Measurements from ENCODE around the gene GCHFR.

The GCHFR gene

DNA sequence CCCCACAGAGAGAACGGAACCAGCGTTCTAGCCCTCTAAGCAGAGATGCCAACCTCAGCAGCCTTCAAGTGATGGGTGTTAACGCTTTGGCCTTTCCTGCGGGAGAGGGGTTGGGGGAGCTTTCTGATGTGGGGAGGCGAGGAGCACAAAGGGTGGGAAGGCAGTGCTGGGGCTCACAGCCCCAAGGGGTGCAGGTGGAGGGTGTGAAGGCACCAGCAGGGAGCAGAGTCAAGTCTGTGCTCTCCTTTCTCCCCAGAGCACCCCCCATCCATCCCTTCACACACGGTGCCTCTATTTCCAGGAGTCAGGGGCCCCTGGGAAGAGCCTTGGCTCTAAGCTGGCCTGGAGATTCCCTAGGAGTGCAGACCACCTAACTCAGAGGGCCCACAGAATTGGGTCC, 10.0 kb downstream of the GCHFR start:
- no peak overlapping the region for H3K4me3 ChIP-seq (replicated peaks; ENCODE audit: low read depth, low read length)
- TF ChIP-seq CTCF (IDR thresholded peaks at IDR 0.05; ENCODE audit: low read depth, low read length, missing control alignments): no peak
- no peak for DNase-seq (ENCODE audit: extremely low read depth, low read depth)

- no peak overlapping the region for H3K4me3 ChIP-seq (replicated peaks; ENCODE audit: low read depth, low read length)
- TF ChIP-seq CTCF (IDR thresholded peaks at IDR 0.05; ENCODE audit: low read depth, low read length, missing control alignments): no peak
- DNase-seq (ENCODE audit: extremely low read depth, low read depth): no peak
Measured at GRCh38 chr15:40775007-40775406, 11.1 kb downstream of the GCHFR start.

DNA sequence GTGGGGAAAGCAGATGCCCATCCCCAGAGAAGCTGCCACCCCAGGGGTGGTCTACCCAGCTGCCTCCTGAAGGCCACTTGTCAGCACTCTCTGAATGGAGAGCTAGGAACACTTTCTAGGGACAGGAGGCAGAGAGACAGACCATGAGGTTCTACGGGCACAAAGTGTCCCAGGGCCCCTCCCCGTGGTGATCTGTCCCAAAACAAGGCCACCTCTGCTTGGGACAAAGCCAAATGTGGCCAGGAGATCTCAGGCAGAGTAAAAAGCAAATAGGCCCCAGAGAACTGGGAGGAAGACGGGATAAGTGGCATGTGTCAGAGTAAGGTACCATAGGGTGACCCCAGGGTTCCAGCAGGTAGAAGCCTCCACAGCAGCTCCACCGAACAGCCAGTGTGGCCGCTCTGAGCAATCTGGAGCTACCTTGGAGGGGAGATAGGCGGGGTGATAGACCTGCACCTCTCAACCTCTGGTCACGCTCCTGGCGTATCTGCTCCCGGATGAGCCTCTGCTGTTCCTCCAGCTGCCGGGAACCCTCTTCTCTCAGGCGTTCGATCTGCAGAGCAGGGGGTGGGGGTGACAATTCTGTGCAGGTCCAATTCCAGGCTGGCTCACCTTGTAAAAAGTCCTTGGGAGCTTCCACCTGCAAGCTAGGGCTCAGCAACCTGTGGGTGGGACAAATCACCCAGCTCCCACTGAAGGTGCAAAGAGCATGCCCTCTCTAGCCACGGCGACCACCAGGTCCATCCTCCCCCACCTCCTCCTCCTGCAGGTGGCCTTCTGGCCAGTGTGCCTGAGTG, 12.1 kb downstream of the GCHFR start:
- H3K4me3 ChIP-seq (replicated peaks; ENCODE audit: low read depth, low read length): no peak overlapping the region
- no peak for TF ChIP-seq CTCF (IDR thresholded peaks at IDR 0.05; ENCODE audit: low read depth, low read length, missing control alignments)
- no peak for DNase-seq (ENCODE audit: extremely low read depth, low read depth)

GRCh38 chr15:40776537-40777141, 12.8 kb downstream of the GCHFR start:
- no peak for TF ChIP-seq CTCF (IDR thresholded peaks at IDR 0.05; ENCODE audit: low read depth, low read length, missing control alignments)
- DNase-seq (ENCODE audit: extremely low read depth, low read depth): no peak

GRCh38 chr15:40782609-40783227, 18.9 kb downstream of the GCHFR start:
- no peak for DNase-seq (ENCODE audit: extremely low read depth, low read depth)
- TF ChIP-seq CTCF (IDR thresholded peaks at IDR 0.05; ENCODE audit: low read depth, low read length, missing control alignments): peak; percentile 56
- no peak overlapping the region for H3K4me3 ChIP-seq (replicated peaks; ENCODE audit: low read depth, low read length)

More at GRCh38 chr15:40776537-40777141, 12.8 kb downstream of the GCHFR start:
- H3K4me3 ChIP-seq (replicated peaks; ENCODE audit: low read depth, low read length): no peak overlapping the region

DNA sequence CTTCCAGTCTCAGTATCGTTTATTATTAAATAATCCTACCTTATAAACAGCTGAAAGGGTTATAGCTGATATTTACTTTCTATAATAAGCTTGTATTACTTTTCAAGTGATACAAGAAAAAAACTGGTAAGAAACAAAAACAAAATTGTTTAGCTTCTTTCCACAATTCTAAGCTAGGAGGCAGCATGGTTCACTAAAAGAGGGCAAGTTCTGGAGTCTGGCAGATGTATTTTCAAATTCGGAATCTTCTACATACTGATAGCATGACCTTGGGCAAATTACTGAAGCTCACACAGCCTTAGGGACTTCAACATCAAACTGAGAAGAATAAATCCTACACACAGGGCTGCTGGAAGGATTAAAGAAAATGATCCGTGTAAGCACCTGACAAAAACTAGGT, 21.3 kb downstream of the GCHFR start:
- DNase-seq (ENCODE audit: extremely low read depth, low read depth): no peak
- no peak overlapping the region for H3K4me3 ChIP-seq (replicated peaks; ENCODE audit: low read depth, low read length)

More for the DNA sequence above, 21.3 kb downstream of the GCHFR start:
- TF ChIP-seq CTCF (IDR thresholded peaks at IDR 0.05; ENCODE audit: low read depth, low read length, missing control alignments): no peak

All from HFF-Myc (cell line).